PC-3 (cell line): Measurements from ENCODE around the gene WDR3.

Experiments
- CTCF ChIP-seq: fragments of 300-600 bp; sonication (generic); conservative IDR thresholded peaks from 2 replicates; pipeline ENCODE4 v1.5.1; 2017; ENCODE audit warnings: antibody characterized with exemption, low read depth, mild to moderate bottlenecking, low read length
- EZH2 ChIP-seq: fragments of 300-600 bp; sonication (generic); IDR thresholded peaks from one replicate; pipeline ENCODE4 v1.6.1; 2017; ENCODE audit warnings: antibody characterized with exemption, mild to moderate bottlenecking, low read length; ENCODE audit not compliant: unreplicated experiment
- EZH2phosphoT487 ChIP-seq: fragments of 300-600 bp; sonication (generic); IDR thresholded peaks from 2 replicates; pipeline ENCODE4 v1.6.1; 2018; ENCODE audit warnings: mild to moderate bottlenecking, antibody characterized with exemption, low read length, borderline replicate concordance

- no peak for TF ChIP-seq EZH2phosphoT487
- no peak for TF ChIP-seq CTCF
- no peak for TF ChIP-seq EZH2
Measured at GRCh38 chr1:118013938-118014337, 84.4 kb downstream of the WDR3 start.
